GM21825 (cell line): ENCODE measurements around the gene SPINK1.
A peak's percentile ranks its signal among the peaks of the same experiment; 100 is the strongest.
"Not testable (repeated sequence)": the region's sequence is repeated elsewhere in the genome, so short reads cannot be mapped to it uniquely, and the experiment has no call there.

ENCODE experiments used
- ATAC-seq: cut with Tn5 transposase; IDR thresholded peaks from one replicate; pipeline ENCODE4 v1.9.1; 2021; ENCODE audit warnings: mild to moderate bottlenecking, moderate library complexity; ENCODE audit not compliant: unreplicated experiment

The SPINK1 gene, protein sequence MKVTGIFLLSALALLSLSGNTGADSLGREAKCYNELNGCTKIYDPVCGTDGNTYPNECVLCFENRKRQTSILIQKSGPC

DNA sequence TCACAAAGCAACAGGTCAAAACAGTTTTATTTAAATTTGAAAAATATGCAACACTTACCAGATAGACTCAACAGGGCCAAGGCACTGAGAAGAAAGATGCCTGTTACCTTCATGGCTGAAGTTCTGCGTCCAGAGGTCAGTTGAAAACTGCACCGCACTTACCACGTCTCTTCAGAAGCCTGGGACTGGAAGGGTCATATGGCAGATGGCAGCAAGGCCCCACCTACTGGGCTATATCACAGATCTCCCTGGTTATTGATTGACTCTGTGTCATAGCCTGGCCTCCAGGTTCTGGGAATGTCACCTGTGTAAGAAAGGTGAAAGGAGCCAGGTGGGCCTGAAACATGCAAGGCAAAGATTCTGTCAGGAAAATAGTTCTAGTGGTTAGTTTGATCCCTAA lies at the start of gene SPINK1:
SPINK1 (minus strand) TSS at position 207 of the 400 bp plus-strand sequence; CDS start at position 113, 94 bp downstream.
- no peak for ATAC-seq

DNA sequence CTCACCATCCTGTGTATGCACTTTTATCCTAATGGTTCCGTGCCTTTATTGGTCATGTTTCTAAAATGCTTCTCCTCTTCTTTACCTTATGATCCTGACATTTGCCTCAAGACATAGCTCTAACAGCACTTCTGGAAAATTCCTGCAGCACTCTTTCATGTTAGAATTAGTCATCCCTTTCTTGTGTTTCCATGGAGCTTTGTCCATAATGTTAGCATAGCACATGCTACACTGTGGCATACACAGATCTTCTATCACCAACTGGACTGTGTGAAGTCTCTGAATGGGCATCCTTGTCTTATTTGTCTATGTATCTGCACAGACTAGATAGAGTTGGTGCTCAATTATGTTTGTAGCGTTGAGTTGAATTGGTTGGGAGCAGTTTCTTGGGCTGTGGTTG lies 49.0 kb upstream of the SPINK1 start:
- ATAC-seq = no peak

DNA sequence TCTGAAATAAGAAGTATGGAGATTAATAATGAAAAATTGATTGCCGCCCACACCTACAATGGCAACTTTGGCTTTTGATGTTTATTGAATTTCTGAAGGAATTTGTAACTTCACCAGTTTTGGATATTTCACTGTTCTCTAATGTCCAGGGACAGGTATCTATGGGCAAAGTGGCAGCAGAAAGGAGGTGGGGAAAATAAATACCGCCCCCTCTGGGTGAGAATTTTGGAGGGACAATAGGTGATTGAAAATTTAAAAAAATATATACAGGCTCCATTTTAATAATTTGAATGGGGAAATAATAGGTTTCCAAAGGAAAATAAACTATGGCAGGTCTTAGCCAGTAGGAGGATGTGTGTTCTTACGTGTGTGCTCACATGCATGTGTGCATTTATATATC lies 48.3 kb upstream of the SPINK1 start:
- ATAC-seq = no peak

DNA sequence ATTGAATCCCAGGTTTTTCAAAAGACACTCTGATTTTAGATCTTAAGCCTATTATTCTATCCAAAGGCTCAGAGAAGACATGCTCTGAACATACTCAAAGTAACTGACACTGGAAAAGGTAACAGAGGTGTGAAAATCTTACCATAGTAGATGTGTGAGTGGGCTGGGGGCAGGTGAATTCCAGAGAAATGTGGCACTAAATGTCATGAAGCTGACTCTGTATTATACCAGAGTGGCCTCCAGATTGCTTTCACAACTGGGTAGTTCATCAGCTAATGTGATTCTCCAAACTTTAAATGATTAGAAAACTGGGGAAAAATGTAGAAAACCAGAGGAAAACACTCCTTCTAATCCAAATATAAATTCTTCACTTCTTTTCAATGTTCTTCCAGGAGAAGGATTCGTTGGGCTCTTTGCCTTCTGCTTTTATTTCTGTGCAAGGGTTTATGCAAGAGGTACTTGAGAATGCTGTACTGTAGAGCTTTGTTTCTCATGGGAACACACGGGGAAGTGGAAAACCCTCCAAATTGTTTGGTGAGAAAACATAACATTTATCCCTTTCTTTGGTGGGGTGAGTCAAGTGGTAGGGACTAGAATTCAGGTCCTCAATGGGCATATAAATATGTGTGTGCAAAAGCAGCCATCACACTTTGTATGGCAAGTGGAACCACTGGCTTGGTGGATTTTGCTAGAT lies 46.7 kb upstream of the SPINK1 start, which contains the start of gene SCGB3A2:
SCGB3A2 (plus strand) TSS at position 646 of the 694 bp plus-strand sequence. CDS start 93 bp downstream, outside the sequence.
- ATAC-seq = no peak

DNA sequence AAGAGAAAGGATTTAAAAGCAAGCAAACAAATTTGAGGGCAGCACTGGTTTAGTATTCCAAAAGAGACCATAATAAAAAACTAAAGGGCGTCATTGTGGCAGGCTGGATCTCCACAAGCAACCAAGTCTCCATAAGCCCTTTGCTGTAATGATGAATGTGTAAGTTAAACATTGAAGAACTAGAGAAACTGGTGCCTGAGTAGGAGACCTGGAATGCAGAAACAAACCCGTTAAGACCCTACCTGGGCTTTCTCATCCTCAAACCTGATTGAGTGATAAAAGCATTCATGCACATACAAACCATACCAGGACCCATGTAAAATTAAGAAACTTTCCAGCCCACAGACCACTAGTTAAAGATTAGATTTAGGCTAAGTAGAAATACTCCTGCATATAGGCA lies 45.2 kb upstream of the SPINK1 start:
- no peak for ATAC-seq

DNA sequence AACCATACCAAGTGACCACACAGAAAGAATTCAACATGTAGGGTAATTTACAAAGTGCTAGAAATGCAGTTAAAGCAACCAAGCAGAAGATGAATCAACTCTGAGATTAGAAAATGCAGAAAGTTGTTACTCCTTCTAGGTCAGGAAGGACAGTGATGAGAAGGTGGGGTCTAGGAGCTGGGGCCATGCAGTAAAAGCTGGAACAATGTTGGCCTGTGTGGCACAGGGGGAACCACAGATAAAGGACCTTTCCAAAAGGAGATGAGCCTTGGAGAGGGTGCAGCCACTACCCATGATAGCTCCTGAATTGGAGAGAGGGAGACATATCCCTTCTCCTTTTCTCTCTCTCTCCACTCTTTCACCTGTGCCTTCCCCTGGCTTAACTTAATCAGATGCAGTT lies 44.7 kb upstream of the SPINK1 start:
- no peak for ATAC-seq

DNA sequence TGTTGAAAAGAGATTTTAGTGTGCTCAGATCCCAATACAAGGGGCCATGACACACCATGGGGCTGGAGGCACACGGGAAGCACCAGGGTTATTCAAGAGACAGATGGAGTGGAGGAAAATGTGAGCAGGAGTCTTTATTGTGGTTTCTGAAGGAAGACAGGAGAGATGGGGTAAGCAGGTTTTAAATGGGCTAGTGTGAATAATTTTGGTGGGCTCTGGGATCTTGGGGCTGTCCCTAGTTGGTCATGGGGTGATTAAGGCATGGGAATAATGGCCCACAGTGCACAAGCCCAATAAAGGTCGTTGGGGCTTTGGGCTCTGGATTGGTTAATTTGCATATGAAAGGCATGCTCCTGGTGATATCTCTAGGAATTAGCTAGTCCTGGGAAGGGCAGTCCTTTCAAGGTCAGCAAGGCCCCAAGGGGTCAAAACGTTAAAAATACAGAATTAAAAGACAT lies 43.5 kb upstream of the SPINK1 start:
- no peak for ATAC-seq

DNA sequence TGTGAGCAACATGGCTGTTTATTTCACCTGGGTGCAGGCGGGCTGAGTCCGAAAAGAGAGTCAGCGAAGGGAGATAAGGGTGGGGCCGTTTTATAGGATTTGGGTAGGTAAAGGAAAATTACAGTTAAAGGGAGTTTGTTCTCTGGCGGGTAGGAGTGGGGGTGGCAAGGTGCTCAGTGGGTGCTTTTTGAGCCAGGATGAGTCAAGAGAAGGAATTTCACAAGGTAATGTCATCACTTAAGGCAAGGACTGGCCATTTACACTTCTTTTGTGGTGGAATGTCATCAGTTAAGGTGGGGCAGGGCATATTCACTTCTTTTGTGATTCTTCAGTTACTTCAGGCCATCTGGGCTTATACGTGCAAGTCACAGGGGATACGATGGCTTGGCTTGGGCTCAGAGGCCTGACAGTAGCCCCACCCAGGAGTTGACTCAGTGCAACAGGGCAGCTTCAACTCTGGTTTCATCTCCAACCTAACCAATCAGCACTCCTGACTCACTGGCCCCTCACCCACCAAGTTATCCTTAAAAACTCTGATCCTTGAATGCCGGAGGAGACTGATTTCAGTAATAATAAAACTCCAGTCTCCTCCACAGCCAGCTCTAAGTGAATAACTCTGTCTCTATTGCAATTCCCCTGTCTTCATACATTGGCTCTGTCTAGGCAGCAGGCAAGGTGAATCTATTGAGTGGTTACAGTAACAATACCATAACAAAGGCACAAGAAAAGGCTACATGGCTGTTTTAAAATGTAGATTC lies 42.8 kb upstream of the SPINK1 start:
- not testable (repeated sequence) for ATAC-seq

DNA sequence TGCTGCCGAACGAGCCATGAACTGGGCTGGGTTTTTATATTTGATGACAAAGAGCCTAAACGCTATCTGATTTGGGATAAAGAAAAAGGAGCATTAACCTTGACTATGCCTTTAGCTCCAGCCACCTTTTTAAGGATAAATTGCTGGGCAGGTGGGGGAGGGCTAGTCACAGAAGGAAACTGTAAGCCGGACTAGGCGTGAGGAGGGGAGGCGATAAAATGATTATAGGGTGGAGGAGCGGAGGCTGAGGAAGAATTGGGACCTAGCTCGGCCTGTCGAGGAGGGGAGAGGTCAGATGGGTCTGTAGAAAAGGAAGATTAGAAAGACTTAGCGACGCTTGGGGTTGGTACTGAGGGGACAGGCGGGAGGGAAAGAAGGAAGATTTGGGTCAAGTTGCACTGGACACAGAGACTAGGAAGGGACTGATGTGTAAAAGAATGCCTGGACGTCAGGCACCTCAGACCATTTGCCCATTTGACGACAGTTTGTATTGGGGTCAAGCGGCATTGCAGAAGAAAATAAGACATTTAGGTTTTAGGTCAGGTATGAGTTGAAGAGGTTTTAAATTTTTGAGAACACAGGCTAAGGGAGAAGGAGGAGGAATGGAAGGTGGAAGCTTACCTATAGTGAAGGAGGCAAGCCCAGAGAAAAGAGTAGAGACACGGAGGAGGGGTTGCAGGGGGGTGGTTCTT lies 41.4 kb upstream of the SPINK1 start:
- not testable (repeated sequence) for ATAC-seq

DNA sequence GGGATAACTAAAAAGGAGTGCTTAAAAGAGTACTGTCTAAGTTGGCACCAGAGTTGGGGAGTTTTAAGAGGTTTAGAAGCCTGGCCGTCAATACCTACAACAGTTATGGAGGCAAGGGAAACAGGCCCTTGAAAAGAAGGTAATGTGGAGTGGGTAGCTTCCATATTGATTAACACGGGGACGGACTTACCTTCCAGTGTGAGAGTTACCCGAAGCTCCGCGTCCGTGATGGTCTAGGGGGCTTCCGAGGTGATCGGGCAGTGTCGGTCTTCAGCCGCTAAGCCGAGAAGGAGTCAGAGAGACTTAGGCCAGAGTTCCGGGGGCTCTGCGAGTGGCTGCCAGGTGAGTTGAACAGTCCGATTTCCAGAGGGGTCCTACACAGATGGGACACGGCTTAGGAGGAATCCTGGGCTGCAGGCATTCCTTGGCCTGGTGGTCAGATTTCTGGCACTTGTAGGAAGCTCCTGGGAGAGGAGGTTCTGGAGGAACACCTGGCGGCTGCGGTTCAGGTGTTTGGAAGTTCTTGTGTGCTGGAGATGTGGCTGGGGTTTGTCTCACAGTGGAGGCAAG lies 40.6 kb upstream of the SPINK1 start:
- ATAC-seq = not testable (repeated sequence)

DNA sequence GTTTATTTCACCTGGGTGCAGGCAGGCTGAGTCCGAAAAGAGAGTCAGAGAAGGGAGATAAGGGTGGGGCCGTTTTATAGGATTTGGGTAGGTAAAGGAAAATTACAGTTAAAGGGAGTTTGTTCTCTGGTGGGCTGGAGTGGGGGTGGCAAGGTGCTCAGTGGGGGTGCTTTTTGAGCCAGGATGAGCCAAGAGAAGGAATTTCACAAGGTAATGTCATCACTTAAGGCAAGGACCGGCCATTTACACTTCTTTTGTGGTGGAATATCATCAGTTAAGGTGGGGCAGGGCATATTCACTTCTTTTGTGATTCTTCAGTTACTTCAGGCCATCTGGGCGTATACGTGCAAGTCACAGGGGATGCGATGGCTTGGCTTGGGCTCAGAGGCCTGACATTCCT lies 38.4 kb upstream of the SPINK1 start:
- not testable (repeated sequence) for ATAC-seq

DNA sequence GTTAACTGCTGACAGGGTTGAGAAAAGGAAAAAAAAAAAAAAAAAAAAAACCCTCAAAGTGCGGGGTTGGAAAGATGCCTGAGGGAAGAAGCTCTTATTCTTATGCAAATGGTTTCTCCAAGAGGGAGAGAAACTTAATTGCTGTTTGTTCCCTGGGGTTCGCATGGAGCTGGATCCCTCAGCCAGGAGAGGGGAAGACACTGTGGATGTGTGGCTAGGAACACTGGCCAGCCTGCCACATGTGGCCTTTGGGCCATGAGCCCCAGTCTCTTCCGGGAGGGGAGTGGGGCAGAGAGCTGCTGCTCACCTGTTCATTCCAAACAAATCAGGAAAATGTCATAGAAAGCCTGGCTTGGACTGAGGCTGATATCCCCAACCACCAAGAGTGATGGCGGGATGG lies 37.6 kb upstream of the SPINK1 start:
- ATAC-seq = no peak

DNA sequence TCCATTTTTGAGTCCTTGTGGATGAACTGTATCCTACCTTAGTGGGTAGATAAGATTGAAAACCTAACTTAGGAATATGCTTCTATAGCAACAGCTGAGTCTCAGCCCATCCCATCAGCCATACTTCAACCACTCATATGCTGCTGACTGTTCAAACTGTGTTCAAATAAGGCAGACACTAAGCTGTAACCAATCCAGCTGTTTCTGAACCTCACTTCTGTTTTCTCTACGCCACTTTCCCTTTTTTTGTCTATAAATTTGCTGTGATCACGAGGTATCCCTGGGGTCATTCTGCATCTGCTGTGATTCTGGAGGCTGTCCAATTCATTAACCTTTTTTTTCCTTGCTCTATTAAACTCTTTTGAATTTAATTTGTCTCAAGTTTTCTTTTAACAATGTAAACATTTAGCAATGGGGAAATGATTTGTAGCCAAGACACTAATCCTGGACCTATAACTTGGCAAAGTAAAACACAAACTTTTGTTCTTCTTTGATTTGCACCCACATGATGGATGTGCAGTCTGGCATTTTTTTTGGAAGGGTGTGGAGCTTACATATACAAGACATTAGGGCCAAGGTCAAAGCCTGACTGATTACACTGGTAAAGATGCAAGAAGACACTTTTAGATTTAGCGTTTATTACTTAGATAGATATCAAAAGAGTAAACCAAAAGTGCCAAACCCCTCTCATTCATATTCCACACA lies 32.1 kb upstream of the SPINK1 start:
- ATAC-seq = no peak

DNA sequence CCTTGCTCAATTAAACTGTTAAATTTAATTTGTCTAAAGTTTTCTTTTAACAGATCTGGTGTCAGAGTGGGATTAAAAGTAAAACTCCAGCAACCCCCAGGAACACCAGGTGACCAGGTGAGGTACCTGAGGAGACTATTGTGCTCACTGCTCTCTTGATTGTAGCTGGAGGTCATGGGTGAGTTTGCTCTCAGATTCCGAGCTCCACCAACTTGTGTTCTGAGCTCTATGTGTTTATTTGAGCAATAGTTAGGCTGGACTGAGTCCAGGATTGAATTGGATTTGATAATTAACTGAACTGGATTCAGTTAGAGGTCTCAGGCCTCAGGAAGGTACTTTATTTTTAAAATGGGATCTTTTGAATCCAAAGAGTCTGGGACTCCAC lies 29.2 kb upstream of the SPINK1 start:
- ATAC-seq = no peak

DNA sequence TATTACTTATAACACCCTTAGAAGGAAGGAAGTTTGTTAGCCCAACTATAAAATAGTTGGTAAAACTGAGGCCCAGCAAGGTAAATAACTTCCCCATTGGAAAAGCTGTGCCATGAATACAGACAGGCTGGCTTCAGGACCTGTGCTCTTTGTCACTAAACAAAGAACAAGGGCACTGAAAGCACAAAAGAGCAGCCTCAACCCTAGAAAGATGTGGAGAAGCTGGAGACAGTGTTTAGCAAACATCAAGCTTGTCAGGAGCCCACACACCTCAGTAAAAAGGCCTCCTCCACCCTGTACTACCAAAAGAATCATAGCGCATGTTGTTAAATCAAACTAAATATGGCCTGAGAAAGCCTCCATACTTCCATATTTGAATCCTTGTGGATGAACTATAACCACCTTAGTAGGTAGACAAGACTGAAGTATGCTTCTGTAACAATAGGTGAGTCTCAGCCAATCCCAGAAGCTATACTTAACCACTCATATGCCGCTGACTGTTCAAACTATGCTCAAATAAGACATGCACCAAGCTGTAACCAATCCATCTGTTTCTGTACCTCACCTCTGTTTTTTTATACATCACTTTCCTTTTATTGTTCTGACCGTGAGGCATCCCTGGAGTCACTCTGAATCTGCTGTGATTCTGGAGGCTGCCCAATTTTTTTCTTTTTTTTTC lies 28.6 kb upstream of the SPINK1 start:
- no peak for ATAC-seq

DNA sequence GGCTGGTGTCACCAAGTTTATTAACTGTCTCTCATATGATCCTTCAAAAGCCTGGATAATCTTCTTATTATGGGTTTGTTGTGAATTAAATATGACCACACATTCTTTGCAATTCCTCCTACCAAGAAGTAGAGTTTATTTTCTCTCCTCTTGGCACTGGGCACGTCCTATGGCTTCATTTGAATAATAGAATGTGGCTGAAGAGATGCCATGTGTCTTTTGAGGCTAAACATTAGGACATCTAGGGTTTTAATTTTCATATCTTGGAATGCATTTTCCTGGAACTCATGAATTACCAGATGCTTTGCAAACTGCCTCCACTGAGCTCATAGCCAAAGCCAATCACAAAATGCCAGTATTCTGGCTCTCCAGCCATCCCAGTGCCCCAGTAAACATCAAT lies 27.1 kb upstream of the SPINK1 start:
- no peak for ATAC-seq

DNA sequence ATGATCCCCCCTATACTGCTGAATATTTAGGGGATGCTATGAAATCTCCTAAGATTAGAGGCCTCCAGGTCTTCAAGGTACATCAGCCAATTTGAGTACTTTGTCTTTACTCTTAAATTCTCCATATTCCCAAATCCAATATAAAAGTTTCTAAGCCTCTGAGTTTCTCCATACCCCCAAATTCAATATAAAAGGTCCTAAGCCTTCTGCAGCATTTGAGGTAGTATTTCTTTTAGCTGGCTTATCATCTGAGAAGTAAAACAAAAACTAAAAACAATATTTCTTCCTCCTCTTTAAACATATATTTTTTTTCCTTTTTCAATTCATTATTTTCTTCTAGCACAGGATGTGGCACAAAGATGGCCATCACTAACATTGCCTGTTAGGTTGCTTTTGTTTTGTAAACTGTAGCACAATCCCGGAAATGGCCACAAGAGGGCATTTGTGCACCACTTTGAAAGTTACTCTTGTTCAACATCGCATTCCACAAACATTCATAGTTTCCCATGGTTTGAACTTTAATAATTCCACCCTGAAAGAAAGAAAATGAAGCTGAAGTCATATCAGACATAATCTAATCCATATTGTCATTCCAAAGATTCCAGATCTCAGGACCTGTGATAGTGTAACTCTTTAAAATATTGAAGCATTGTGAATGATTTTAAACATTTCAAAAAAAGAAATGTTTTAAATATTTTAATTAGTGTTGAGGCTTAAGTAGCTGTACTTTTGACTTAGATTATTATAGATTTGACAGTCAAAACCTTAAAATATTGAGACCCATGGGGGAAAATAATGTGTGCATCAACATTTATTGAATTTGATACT lies 26.0 kb upstream of the SPINK1 start:
- ATAC-seq = peak; percentile 92

DNA sequence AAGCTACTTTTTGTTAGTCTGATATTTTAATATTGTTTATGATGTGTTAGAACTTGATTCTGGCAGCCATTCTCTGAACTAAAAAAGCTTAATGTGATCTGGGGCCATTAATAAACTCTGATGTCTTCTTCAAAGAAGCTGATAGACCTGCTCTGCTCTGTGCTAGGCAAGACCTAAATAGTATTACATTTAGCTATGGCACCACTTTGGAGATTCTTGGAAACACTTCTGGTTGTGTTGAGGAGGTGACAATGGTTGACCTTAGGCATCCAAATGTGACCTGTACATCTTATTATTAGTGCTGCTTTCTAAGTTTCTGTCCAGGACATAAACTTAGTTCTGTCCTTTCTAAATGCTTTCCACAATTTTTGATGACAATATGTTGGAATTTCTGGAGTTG lies 25.3 kb upstream of the SPINK1 start:
- ATAC-seq = no peak

DNA sequence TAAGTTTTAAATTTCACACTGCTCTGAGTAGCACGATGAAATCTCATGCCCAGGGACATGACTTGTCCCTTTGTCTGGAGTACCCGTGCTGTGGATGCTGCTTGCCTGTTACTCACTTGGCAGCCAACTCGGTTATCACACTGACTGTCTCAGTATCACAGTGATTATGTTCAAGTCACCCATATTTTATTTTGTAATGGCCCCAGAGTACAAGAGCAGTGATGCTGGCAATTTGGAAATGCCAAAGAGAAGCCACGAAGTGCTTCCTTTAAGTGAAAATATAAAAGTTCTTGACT lies 24.3 kb upstream of the SPINK1 start:
- ATAC-seq = no peak
